ENCODE results near the gene TMTC1.

The TMTC1 gene

DNA sequence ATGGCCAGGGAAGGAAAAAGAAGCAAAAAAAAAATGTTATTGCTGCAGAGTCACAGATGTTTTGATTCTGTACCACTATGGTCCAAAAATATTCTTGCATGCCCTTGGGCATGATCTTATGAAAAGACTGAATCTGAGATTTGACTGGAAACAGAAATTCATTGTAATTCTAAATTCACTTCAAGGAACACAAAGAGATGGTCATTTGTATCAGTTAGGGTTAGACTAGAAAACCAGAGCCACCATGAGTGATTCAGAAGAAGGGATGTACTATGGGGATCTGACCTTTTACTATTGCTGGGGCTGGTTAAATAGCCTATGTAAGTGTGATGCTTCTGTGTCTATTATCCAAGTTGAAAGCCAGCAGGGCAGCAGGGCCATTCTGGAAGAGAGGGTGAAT is 5.2 kb downstream of the TMTC1 start:
- DNase-seq = no peak

DNA sequence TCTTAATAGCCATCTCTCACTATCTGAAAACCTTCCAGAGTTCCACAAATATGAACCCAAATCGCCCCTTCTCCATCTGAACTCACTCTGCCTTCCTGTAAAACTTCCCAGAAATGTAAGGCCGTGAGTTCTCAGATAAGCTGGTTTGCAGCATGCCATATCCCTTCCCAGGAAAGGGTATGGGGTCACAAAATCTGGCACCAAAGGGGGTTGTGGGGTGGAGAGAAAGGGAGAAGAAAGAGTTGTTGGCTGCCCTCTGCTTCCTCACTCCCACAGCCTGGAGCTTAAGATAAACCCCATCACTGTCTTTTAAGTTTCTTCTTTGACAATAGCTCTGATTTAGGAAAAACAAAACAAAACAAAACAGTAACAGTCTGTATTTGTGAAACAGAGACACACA is 10.7 kb downstream of the TMTC1 start:
- DNase-seq = no peak

DNA sequence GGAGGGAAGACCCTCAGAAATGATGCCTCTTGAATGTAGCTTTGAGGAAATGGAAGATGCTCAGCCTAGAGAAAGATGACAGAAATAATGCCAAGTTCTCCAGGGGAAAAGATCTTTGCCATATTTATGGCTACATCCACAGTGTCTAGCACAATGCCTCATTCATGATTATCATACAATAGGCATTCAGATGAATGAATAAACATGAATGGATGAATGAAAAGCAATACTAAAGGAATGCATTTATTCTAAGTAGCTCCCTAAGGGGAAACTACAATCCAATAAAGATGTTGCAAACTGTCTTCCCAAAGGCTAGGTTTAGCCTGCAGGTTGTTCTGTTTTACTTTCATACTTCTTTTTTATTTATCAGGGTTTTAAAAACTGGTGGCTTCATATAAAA is 12.0 kb downstream of the TMTC1 start:
- no peak for DNase-seq

DNA sequence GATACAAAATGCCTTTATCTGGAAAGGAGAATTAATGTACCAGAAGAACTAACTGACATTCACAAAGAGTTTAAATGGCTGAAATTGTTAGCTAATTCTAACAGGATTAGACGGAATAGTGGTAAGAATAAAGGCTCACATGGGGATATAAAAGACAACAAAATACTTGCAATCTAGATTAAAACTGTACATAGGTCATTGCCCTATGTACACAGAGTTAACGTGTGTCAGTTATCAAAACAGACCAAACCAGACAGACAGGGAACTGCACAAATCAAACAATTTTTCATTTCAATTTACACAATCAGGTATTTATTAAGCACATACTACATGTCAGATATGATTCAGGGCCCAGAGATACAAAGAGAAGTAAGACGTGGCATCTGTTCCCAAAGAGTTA is 12.6 kb downstream of the TMTC1 start:
- no peak for DNase-seq

DNA sequence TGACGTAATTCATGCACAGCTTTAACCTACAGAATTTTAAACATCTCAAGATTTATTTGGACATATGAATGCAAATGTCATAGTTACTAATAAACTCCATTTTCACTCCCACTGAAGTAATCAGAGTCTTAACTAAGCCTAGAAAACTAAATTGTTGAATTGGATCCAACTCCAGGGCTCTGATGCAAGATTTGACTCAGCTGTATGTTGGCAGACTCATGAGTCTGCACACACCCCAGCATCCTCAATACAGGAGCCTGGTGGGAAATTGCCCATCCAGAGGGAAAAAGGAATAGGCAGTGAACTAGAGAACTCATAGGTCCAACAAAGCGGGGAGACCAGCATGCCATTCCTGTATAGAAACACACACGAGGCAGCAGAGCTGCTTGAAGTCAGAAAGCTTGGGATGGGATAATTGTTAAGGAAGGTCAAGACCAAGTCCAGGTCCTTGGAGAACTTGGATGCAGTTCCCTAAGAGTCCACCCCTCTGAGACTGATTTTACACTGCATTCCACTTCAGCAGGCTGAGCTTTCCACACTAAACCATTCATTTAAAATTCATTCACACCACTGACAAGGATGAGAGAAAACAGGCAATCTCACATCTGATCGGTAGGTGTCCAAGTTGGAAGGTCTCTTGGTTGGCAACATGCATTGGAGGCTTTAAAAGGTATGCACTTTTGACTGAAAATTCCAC is 14.4 kb downstream of the TMTC1 start:
- no peak for DNase-seq

DNA sequence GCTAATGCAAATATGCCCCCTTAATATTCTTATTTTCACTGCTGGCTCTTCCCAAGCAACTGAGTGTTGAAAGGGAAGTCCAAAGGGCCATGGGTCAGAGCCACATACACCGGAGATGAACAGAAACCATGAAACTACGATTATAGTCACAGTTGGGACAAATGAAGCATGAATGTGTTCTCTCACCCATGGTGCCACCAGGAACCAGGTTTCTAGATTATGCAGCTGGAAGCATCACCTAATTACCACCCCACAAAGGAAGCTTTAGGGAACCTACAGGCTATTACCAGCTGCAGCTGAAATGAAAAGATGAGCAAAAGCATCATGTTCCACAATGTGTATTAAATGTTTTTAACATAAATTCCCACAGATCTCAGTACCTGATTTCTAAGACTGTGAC is 15.4 kb downstream of the TMTC1 start:
- no peak for DNase-seq

DNA sequence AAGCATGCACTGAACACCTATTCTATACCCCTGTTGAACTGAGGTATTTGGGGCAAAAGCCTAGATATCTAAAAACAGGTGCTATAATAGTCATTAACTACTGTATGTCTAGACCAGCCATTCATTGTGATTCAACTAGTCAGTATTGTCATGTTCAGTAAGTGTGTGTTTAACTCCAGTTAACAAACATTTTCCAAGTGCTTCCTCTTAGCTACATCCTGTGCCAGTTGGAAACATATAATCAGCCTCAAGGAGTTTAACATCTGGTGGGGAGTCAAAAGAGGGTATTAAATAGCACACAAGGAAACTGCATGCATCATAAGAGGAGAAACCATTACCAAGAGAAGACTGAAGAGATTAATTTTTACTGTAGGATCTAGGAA is 20.4 kb downstream of the TMTC1 start:
- DNase-seq = peak; percentile 47

DNA sequence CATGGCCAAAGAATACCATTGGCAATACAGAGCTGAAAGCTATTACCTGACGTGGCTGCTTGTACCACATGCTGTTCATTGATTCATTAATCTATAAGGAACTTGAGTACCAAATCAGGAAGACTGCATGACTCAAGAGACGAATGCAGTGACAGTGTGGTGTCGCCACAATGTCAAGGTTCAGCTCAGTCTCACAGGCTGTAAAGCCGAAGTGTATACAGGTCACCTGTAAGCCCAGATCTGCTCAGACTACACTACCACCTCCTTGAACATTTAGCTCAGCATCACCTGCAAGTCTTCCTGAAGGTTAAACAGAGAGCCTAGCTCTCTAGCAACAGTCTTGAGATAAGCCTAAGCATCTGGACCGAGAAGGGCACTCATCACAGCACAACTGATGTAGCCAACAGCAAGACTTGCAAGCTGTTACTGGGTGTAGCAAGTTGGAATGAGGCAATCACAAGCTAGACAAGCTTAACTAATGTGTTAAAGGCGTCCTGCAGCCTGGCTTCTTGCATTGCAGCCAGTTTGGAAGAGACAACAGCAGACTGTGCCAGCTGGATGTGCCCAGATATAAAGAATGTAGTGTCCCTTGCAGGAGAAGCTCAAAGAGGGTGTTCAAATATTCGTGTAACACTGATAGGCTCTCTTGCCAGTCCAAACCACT is 21.0 kb downstream of the TMTC1 start:
- DNase-seq = no peak

DNA sequence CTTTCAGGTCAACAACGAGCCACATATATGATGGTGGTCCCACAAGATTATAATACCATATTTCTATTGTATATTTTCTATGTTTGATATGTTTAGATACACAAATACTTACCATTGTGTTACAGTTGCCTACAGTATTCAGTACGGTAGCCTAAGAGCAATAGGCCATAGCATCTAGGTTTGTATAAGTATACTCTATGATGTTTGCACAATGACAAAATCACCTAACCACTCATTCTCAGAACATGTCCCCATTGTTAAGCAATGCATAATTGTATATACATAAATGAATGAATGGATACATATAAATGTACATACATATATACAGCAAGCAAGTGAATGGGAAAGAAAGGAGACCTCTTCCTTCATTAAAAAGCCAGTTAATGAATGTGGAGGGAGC is 23.8 kb downstream of the TMTC1 start:
- DNase-seq = no peak

DNA sequence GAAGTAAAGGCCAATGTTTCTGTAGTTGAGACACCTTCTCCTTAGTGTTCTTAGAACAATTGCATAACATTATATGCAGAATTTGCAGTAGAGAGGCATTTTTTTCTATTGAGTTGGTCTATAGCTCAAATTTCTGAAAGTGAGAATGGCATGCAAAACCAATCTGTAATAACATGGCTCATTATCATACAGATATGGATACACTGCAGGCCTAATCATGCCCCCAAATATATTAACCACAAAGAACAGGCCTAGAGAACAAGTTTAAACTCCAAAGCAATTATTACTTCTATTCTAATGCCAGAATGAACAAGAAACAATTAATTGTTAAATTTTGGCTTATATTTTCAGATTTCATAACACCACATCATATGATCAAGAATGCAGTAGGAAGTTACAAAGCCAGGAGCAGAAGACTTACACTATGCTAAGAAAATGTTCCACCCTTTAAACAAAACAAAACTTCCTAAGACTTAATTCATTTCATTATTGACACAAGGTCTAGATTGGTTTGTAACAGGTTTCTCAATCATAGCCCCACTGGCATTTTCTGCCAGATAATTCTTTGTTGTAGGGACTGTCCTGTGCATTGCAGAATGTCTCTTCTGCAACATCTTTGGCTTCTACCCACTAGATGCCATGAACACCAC is 26.9 kb downstream of the TMTC1 start:
- DNase-seq = no peak

DNA sequence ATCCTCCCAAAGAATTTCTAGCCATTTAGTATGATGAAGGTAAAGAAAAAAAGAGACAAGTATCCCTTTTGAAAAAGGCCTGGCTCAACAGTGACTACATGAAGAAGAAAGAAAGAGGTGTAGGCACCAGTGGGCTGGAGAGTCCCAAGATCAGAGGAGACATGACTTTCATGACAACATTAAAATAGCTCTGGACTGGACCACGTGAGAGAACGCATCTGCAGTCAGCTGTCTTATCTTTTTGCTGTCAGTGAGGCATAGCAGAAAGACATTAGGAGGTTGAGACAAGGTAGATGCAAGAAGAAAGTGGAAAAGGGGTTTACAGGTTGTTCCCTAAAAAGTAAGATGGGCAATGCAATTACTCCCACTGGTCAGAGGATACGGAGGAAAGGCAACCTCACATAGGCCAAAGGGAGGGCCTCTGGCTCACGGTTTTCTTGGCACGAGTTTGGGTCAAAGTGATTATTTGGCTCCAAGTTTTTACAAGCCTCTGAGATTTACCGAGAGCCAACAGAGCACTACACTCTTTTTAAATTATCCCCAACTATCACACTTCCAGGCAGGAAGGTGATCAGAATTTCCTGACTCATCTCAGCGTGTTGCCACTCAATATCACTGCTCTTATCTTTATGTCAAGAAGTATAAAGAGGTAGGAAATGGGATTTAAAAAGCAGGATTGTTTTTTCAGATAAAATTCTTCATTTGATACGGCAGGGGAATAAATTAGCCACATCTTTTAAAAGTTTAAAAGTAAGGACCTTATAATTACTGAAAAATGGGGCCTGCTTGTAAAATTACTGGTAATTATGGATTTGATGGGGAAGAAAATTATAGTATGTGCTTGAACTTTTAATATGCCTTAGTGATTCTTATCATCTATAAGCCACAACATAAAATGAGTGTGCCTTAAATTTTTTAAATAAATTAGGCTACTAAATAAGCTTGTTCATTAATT is 29.2 kb downstream of the TMTC1 start:
- DNase-seq = no peak

DNA sequence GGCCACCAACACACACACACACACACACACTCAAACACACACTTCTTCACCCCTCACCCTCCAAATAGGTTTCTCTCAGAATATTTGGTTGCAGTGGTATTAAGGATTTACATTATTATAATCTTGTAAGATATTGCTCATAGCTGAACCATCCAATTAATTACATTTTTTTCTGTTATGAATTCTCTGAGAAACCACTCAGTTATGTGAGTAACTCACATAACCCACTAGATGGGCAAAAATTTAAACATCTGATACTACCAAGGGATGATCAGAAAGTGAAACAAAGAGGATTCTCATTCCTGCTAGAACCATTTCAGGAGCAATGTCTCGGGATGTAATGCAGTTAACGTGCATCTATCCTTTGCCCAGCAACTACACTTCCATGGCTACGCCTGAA is 31.6 kb downstream of the TMTC1 start:
- DNase-seq = no peak

DNA sequence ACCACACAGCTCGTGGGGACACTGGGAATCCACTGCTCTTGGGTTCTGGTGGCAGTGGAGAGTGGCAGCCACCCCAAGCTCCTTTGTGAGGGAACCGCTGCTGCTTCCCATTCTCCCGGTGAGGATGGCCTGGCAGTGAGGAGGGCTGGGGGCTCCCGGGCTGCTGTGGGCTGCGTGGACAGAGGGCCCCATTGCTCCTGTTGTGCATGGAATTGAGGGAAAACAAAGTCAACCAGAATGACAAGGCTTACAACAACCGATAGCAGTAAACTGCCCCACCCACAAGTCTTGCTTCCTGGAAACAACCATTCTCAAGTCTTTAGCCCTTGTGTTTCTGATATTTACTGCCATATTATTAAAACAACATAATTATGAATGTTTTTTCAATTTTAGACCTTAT is 32.1 kb downstream of the TMTC1 start:
- no peak for DNase-seq

DNA sequence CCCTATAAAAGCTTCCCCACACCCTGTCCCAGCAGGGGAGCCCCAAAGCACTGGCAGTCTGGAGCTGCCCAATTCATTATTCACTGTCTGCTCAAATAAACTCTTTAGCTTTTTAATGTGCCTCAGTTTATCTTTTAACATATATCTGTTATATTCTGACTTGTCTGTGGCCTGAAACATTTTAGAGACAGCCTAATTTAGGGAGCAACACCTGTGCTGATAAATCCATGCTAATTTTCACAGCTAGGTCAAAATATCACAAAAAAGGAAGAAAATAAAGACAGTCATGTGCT is 32.9 kb downstream of the TMTC1 start:
- no peak for DNase-seq

DNA sequence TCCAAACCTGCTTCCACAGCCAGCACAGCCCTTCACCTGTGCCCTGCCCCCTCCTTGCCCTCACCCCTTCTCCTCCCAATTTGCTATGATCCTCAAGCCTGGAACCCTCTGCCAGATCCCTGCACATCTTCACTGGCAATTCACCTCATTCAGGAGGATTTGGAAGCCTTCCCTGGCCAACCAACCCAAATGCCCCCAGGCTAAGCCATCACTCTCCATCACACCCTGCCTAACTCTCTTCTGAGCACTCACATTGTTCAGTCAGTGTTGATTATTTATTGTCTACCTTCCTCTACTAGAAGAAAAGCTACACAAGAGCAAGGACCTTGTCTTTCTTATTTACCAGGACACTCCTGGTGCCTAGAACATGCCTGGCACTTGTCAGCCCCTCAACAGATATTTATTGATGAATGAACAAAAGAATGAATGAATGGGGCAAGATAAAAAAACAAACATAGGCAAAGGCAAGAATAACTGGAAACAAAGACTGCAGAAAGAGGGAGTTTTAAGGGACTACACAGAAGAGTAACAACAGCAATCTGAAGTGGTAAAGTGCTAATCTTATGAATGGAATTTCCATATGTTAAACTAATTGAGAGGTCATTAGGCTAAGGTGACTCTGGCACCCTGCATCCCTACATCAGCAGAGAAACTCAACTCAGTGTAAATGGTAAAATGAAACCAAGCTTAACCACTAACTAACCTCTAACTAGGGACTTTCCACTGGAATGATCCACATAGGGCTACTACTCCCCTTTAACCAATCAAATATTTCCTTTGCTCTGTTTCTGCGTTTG is 33.4 kb downstream of the TMTC1 start:
- no peak for DNase-seq

DNA sequence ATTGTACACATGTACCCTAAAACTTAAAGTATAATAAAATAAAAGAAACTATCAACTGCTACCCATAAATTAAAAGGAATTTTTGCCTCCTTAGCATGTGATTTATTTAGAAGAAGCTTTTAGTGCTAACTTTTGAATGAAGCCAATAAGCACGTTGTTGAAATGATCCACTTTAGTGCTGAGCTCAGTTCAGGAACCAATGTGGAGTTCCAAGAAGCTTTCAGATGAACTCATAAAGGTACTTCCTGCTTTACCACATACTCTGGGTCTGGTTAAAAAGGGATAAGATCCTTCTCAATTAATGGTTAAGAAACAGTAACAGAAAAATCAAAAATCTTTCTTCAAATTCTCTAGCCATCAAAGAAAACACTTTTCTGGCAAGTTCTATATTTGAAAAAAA is 39.4 kb downstream of the TMTC1 start:
- no peak for DNase-seq

DNA sequence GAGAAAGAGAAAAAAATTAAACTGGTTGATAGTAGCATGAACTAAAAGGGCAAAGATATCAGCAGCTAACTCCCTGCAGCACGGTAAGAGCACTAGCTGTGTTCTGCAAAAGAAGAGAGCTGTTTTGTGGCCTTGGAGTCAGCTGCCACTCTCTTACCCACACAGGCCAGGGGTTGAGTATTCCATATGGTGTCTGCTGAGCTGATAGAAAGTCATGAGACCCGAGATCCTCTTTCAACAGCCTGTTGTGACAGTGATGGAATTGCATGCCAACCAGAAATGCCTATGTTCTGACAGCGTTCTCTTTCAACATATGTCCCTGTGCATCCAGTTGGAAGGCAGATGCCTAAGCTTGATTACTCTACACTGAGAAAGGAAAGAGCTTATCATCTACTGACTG is 39.9 kb downstream of the TMTC1 start:
- no peak for DNase-seq

DNA sequence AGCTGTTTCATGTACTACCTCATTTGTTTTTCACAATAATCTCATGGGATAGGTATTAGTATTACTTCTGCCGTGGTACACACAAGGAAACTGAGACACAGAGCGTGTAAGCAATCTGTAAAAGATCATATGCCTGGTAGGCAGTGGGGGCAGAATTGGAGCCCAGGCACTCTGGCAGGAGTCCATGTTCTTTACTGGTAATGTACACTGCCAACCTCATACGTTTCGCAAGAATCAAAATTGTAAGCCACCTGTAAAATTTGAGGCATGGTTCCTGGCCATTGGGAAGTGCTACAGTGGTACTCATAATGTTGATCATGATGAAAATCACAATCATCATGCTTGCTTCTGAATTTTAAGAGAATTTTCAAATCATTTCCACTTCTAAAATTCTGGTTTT is 40.7 kb downstream of the TMTC1 start:
- DNase-seq = no peak

DNA sequence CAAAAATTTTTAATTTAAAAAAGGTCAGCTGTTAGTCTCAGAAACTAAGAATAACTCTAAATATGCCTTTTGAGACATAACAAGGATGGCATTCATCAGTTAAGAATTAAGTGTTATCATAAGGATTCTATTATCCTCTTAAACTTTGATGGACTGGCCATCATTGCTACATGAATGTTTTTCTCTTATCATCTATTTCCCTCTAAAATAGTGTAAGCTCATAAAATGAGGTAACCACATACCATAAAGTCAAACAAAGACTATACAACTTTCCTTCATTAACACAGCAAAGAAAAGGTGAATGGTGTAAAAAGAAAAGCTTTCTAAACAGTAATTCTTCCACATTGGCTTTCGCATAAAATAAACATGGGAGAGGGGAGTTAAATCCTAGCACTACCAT is 41.1 kb downstream of the TMTC1 start:
- DNase-seq = no peak

DNA sequence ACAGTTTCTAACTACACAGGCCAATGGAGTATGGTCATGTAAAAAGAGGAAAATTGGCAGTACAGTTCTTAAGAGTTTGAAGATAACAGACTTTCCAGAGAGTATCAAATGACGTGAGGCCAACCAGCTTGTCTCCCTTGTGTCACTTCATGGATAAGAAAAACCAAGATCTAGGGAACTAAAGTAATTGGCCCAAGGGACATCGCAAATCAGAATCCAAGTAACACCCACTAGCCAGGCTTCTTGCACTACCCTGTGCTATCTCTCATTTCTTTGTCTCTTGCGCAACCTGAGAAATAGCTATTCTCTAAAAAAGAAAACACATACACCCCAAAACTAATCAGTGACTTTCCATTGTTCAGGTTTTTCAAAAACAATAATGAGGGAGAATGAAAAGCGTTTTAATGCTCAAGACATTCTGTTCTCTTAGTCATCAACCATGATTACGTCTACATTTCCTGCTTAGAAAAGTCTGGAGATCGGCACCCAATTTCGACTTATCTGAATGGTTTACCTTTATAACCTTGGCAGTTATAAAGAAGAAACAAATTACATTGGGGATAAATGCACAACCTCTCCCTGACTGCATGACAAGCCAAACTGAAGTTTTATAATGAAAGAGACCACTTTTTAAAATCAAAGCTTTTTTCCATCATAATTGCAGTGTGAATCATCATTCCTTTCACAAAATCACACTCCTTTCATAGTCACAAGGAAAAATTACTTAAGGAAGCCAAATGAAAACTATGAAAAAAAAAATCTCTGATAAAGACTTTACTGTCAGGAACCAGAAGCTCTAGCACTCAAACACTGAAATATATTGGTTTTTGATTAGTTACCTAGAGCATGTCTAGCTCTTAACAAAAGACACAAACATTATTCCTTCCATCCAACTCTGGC is 42.1 kb downstream of the TMTC1 start:
- DNase-seq = no peak

DNA sequence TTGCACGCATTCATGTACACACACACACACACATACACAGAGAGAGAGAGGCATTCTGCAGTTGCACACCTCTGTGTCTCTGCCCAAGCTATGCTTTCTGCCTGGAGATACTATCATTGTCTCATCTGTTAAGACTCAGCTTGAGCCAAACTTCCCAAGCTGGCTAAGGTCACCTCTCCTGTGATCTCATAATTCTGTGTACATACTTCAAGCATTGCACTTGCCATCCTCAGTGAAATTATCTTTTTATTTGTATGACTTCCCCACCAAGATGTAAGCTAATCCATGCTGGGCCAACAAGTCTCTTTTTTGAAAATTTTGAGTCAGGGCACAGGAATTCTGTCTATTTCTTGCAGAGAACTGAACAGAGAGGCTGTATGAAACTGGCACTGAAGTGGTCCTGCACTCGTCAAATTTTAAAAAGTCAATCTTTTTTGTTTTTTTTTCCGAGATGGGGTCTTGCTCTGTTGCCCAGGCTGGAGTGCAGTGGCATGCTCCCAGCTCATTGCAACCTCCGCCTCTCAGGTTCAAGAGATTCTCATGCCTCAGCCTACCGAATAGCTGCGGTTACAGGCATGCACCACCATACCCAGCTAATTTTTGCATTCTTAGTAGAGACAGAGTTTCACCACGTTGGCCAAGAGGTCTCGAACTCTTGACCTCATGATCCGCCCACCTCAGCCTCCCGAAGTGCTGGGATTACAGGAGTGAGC is 44.3 kb downstream of the TMTC1 start:
- DNase-seq = no peak

All from NCI-H774 (cell line).